Activated naive CD4-positive, alpha-beta T cell treated with anti-CD3 and anti-CD28 coated beads for 36 hours (primary cell): Measurements from ENCODE around the gene TMEM184A. TPM values are rescaled to one million over a fixed set of nuclear protein-coding genes. Genes with fewer than 3 reads are reported as not detected.

Experiments used
- CTCF ChIA-PET: fragments of 350-600 bp; sonication (Branson Sonifier 250); formaldehyde crosslinking; loops from one replicate; lab custom pipeline; 2021; ENCODE audit warnings: antibody characterized with exemption; lab: Charles Lee
- DNase-seq: peaks from one replicate; pipeline ENCODE4 v3.0.0-alpha.2; 2020
- H3K27ac Mint-ChIP-seq: one replicate; pipeline ENCODE4 v1.8.0; 2021; ENCODE audit warnings: mild to moderate bottlenecking, mixed read lengths
- H3K27me3 Mint-ChIP-seq: one replicate; pipeline ENCODE4 v1.8.0; 2021; ENCODE audit warnings: low read depth, mixed read lengths
- H3K36me3 Mint-ChIP-seq: one replicate; pipeline ENCODE4 v1.8.0; 2021; ENCODE audit warnings: low read depth, mixed read lengths
- H3K4me1 Mint-ChIP-seq: one replicate; pipeline ENCODE4 v1.8.0; 2021; ENCODE audit warnings: low read depth, mixed read lengths
- H3K4me3 Mint-ChIP-seq: one replicate; pipeline ENCODE4 v1.8.0; 2021; ENCODE audit warnings: mild to moderate bottlenecking, moderate library complexity, mixed read lengths
- H3K9me3 Mint-ChIP-seq: one replicate; pipeline ENCODE4 v1.8.0; 2021; ENCODE audit warnings: mixed read lengths
- intact Hi-C: fragments of 100-400 bp; cut with micrococcal nuclease; formaldehyde crosslinking; loops from one replicate; pipeline ENCODE4 v1.15.1; 2023
- total RNA-seq, 2 experiments: library from RNA; stranded (reverse); gene quantifications; one replicate each; pipeline ENCODE4 v1.2.3, GENCODE V29; 2021

TMEM184A gene
- total RNA-seq, 2 experiments from 2014 or later, result 0.36 TPM; not detected in 1

- H3K36me3 Mint-ChIP-seq, result no peaks in the 10 kb centered on the region
- CTCF ChIA-PET, result no interaction called here
- no peak overlapping the region for H3K4me3 Mint-ChIP-seq
- no peak for DNase-seq
- peaks cover 3% of the 10 kb centered on the region for H3K4me1 Mint-ChIP-seq
- intact Hi-C loops, result no loop called here
- H3K27ac Mint-ChIP-seq, result no peak overlapping the region
- H3K9me3 Mint-ChIP-seq, result no peaks in the 10 kb centered on the region
- no peaks in the 10 kb centered on the region for H3K27me3 Mint-ChIP-seq
Measured at GRCh38 chr7:1553512-1554210, 2.3 kb downstream of the TMEM184A start.

DNA sequence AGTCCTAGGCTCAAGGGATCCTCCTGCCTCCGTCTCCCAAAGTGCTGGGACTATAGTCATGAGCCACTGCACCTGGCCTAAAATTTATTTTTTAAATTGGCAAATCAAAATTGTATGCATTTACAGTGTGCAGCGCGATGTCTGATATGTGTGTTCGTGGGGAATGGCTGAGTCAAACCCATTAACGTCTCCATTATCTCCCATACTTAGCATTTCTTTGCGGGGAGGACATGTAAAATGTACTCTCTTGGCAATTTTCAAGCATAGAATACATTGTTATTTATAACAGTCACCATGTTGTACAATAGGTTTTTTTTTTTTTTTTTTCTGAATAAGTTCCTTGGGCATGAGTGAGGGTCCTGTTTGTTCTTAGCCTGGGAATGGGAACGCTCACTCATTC lies 3.8 kb downstream of the TMEM184A start:
- Mint-ChIP-seq H3K4me3 (no peak overlapping the region), H3K27ac (no peak overlapping the region), H3K36me3 (no peaks in the 10 kb centered on the region), H3K4me1 (peaks cover 3% of the 10 kb centered on the region), H3K9me3 (no peaks in the 10 kb centered on the region), H3K27me3 (no peaks in the 10 kb centered on the region)
- DNase-seq, result no peak
- CTCF ChIA-PET, result no interaction called here
- intact Hi-C loops, result no loop called here

- intact Hi-C loops, result no loop called here
- Mint-ChIP-seq H3K4me3 (no peak overlapping the region), H3K9me3 (no peaks in the 10 kb centered on the region), H3K36me3 (no peaks in the 10 kb centered on the region), H3K27me3 (no peaks in the 10 kb centered on the region), H3K4me1 (no peaks in the 10 kb centered on the region), H3K27ac (no peak overlapping the region)
- CTCF ChIA-PET, result no interaction called here
- no peak for DNase-seq
Measured at GRCh38 chr7:1550846-1551155, 5.2 kb downstream of the TMEM184A start.

DNA sequence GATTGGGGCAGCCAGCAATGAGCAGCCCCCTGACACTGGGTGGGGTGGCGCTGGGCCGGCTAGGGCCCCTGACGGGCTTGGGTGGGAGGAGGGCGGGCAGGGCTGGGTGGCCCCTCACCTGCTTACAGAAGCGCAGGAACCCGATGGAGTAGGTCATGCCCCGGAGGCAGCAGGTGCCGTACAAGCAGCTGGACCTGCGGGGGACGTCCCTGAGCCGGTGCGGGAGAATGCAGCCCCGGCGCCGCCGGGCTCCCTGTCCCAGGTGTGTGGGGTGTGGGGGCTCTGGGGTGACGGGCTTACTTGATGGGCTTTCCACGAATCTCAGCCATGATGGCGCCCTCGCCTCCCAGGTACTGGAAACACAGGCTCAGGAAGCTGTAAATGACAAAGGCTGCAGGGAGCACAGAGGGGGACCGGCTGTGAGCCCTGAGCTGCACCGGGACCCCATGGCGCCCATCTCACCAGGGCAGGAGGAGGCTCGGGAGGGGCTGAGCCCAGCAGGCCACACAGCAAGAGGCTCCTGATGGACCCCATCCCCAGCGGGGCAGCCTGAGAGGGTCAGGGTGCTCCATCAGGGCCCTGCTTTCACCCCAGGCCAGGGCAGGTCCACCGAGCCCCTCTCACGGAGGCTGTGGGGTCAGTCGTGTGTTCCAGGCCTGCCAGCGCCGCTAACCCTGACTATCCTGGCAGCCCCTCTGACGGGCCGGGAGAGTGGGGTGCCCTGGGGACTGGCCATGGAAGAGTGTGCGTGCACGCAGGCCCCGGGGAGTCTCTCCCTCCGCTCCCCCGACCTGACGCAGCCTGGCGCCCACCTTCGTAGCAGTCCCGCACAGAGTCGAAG lies 5.8 kb downstream of the TMEM184A start:
- intact Hi-C loops, result no loop called here
- no peak overlapping the region for H3K27ac Mint-ChIP-seq
- CTCF ChIA-PET, result no interaction called here
- H3K4me1 Mint-ChIP-seq, result no peaks in the 10 kb centered on the region
- no peaks in the 10 kb centered on the region for H3K27me3 Mint-ChIP-seq
- DNase-seq, result no peak
- no peaks in the 10 kb centered on the region for H3K9me3 Mint-ChIP-seq
- H3K4me3 Mint-ChIP-seq, result no peak overlapping the region
- H3K36me3 Mint-ChIP-seq, result no peaks in the 10 kb centered on the region

- H3K4me3 Mint-ChIP-seq, result no peak overlapping the region
- H3K27me3 Mint-ChIP-seq, result no peaks in the 10 kb centered on the region
- intact Hi-C loops, result no loop called here
- H3K4me1 Mint-ChIP-seq, result no peaks in the 10 kb centered on the region
- DNase-seq, result no peak
- no peaks in the 10 kb centered on the region for H3K36me3 Mint-ChIP-seq
- H3K9me3 Mint-ChIP-seq, result no peaks in the 10 kb centered on the region
- CTCF ChIA-PET, result no interaction called here
- H3K27ac Mint-ChIP-seq, result no peak overlapping the region
Measured at GRCh38 chr7:1549357-1550004, 6.5 kb downstream of the TMEM184A start.

GRCh38 chr7:1548944-1549343 lies 7.1 kb downstream of the TMEM184A start:
- Mint-ChIP-seq H3K27me3 (no peaks in the 10 kb centered on the region), H3K9me3 (no peaks in the 10 kb centered on the region), H3K4me1 (no peaks in the 10 kb centered on the region), H3K27ac (no peak overlapping the region), H3K4me3 (no peak overlapping the region), H3K36me3 (no peaks in the 10 kb centered on the region)
- CTCF ChIA-PET, result no interaction called here
- DNase-seq, result no peak
- intact Hi-C loops, result no loop called here

GRCh38 chr7:1548438-1548831 lies 7.6 kb downstream of the TMEM184A start:
- Mint-ChIP-seq H3K4me1 (no peaks in the 10 kb centered on the region), H3K36me3 (no peaks in the 10 kb centered on the region), H3K9me3 (no peaks in the 10 kb centered on the region), H3K27me3 (no peaks in the 10 kb centered on the region), H3K4me3 (no peak overlapping the region), H3K27ac (no peak overlapping the region)
- DNase-seq, result no peak
- CTCF ChIA-PET, result interaction anchor here (1.1 kb wide), 1 partner anchor 41 kb away, joined by 3 read pairs; no protein-coding TSS in a partner anchor
- intact Hi-C loops, result no loop called here

GRCh38 chr7:1547777-1548437 lies 8.1 kb downstream of the TMEM184A start:
- no peaks in the 10 kb centered on the region for H3K4me1 Mint-ChIP-seq
- no peak overlapping the region for H3K27ac Mint-ChIP-seq

DNA sequence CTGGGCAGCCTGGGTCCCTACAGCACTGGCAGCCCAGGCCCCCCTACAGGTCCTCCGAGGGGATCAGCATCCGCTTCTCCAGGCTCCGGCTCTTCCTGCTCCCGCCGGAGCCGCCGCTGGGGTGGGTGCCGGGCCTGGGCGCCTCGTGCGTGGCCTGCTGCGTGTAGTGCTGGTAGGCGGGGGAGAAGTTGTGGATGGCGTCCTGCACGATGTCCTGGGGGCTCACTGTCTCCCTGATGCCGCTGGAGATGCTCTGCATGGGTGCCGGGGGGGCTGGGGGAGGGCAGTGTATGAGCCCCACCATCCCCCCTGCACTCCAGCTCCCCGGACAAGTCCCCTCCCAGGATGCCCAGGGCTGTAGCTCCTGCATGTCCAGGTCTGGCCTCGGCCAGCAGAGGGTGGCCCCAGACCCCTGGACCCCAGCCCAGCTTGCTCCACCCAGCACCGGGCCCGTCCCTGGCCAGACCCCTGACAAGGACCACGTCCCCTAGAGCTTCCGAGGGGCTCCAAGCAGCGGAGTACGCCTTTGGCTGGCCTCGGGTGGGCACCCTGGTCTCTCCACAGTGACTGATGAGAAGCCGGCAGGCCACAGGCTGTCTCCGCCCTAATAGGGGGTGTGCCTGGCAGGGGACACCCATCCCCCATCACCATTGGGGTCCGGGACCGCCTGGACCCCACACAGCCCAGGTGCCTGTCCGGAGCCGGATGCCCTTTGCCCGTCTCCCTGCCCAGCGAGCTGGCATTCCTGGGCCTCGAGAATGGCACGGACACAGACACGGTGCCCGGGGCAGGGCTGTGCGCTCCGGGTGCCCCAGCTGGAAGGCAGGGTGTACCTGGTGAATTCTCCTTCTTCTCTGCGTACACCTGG lies 8.9 kb downstream of the TMEM184A start:
- CTCF ChIA-PET, result interaction anchor here (1.1 kb wide), 1 partner anchor 40 kb away, joined by 3 read pairs; no protein-coding TSS in a partner anchor

More at GRCh38 chr7:1547777-1548437, 8.1 kb downstream of the TMEM184A start:
- CTCF ChIA-PET, result interaction anchor here (1.1 kb wide), 1 partner anchor 41 kb away, joined by 3 read pairs; no protein-coding TSS in a partner anchor
- Mint-ChIP-seq H3K36me3 (no peaks in the 10 kb centered on the region), H3K4me3 (no peak overlapping the region), H3K27me3 (no peaks in the 10 kb centered on the region), H3K9me3 (no peaks in the 10 kb centered on the region)
- intact Hi-C loops, result no loop called here
- no peak for DNase-seq

DNA sequence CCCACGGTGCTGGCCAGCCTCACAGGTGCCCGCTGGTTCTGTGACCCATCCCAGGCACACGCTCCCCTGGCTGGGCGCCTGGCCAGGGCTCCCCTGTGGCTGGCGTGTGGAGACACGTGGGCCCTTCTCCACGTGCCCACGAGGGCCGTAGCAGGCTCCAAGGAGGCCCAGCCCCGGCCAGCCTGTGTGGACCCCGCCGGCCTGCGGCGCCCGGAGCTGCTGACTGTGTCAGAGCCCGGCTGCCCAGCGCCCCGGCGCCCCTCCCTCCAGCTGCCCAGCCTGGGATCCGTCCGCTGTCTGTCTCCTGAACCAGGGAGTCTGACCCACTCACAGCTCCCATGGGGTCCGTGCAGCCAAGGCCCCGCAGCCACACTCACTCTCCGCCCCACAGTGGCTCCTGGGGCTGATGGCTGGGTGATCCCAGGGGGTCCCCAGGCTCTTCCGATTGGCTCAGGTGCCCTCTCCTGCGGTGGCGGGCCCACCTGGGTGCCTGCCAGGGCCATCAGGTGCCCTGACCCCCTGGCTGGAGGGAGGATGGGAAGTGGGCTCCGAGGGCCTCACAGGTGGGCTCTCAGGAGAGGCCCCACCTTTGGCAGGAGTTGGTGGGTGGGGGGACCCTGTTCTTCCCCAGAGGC lies 9.6 kb downstream of the TMEM184A start:
- DNase-seq, result no peak
- no peak overlapping the region for H3K4me3 Mint-ChIP-seq
- H3K4me1 Mint-ChIP-seq, result no peaks in the 10 kb centered on the region
- H3K27me3 Mint-ChIP-seq, result no peaks in the 10 kb centered on the region
- CTCF ChIA-PET, result no interaction called here
- H3K9me3 Mint-ChIP-seq, result no peaks in the 10 kb centered on the region
- intact Hi-C loops, result no loop called here
- H3K27ac Mint-ChIP-seq, result no peak overlapping the region
- H3K36me3 Mint-ChIP-seq, result no peaks in the 10 kb centered on the region

More for the DNA sequence above, 8.9 kb downstream of the TMEM184A start:
- DNase-seq, result no peak
- Mint-ChIP-seq H3K4me1 (no peaks in the 10 kb centered on the region), H3K36me3 (no peaks in the 10 kb centered on the region), H3K9me3 (no peaks in the 10 kb centered on the region), H3K27ac (no peak overlapping the region), H3K27me3 (no peaks in the 10 kb centered on the region), H3K4me3 (no peak overlapping the region)
- intact Hi-C loops, result no loop called here

DNA sequence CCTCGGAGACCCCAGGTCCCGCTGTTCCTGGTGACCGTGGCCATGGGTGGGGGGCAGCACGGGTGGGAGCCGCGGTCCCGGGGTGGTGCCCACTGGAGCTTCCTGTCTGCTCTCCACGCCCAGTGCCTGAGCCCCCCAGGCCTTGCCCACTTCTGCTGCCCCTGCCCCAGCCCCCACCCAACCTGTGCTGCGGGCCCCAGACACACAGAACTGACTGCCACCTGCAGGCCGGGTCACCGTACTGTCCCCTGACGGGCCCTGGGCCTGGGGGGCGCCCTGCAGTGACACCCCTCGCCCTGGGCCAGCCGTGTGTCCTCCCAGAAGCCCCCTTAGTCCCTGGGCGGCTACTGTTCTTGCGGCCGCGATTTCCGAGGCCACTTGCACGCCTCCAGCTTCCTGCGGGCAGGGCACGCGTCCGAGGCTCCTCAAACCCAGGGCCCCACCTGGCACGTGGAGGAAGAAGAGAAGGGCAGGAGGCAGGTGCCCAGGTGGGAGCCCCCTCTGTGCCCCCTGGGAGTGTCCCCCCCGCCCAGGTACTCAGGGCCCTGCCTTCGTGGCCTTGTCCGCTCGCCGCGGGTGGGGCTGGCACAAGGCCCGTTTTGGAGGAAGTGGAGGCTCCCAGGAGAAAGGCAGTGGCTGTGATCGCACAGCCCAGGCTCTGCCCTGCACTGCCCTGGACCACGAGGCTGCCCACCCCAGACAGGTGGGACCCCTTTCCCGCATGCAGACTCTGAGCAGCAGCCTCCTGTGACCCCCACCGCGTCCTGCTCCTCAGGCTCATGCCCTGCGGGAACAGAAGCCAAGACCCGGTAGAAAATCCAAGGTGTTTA lies 10.4 kb downstream of the TMEM184A start:
- Mint-ChIP-seq H3K27me3 (no peaks in the 10 kb centered on the region), H3K36me3 (no peaks in the 10 kb centered on the region), H3K27ac (no peak overlapping the region), H3K4me3 (no peak overlapping the region), H3K9me3 (no peaks in the 10 kb centered on the region), H3K4me1 (no peaks in the 10 kb centered on the region)
- DNase-seq, result no peak
- CTCF ChIA-PET, result no interaction called here
- intact Hi-C loops, result no loop called here
